ENCODE results near the gene PKIG.

GRCh38 chr20:44540834-44541233 is 41.5 kb upstream of the PKIG start:
- TF ChIP-seq CTCF (IDR thresholded peaks at IDR 0.05; ENCODE audit: poor library complexity, severe bottlenecking) (no peak), MXI1 (conservative IDR thresholded peaks at IDR 0.05; ENCODE audit: poor library complexity, severe bottlenecking) (no peak), EP300 (conservative IDR thresholded peaks at IDR 0.05; ENCODE audit: poor library complexity, severe bottlenecking) (no peak), EZH2 (IDR thresholded peaks at IDR 0.05; ENCODE audit: borderline replicate concordance, insufficient read depth, low read length, poor library complexity, severe bottlenecking) (no peak), RAD21 (conservative IDR thresholded peaks at IDR 0.05) (no peak), POLR2AphosphoS5 (IDR thresholded peaks at IDR 0.05) (no peak)
- TF ChIP-seq, protein P1, sequence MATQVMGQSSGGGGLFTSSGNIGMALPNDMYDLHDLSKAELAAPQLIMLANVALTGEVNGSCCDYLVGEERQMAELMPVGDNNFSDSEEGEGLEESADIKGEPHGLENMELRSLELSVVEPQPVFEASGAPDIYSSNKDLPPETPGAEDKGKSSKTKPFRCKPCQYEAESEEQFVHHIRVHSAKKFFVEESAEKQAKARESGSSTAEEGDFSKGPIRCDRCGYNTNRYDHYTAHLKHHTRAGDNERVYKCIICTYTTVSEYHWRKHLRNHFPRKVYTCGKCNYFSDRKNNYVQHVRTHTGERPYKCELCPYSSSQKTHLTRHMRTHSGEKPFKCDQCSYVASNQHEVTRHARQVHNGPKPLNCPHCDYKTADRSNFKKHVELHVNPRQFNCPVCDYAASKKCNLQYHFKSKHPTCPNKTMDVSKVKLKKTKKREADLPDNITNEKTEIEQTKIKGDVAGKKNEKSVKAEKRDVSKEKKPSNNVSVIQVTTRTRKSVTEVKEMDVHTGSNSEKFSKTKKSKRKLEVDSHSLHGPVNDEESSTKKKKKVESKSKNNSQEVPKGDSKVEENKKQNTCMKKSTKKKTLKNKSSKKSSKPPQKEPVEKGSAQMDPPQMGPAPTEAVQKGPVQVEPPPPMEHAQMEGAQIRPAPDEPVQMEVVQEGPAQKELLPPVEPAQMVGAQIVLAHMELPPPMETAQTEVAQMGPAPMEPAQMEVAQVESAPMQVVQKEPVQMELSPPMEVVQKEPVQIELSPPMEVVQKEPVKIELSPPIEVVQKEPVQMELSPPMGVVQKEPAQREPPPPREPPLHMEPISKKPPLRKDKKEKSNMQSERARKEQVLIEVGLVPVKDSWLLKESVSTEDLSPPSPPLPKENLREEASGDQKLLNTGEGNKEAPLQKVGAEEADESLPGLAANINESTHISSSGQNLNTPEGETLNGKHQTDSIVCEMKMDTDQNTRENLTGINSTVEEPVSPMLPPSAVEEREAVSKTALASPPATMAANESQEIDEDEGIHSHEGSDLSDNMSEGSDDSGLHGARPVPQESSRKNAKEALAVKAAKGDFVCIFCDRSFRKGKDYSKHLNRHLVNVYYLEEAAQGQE (IDR thresholded peaks at IDR 0.05; ENCODE audit: borderline replicate concordance) = no peak

Measured in neural cell (in vitro differentiated cells).